HG03175 (cell line): ENCODE results near the gene ADAT1.

Experiments used
- ATAC-seq: cut with Tn5 transposase; IDR thresholded peaks from one replicate; pipeline ENCODE4 v1.9.1; 2021; ENCODE audit warnings: mild to moderate bottlenecking, moderate library complexity; ENCODE audit not compliant: unreplicated experiment

Gene ADAT1

GRCh38 chr16:75578725-75579124, 44.4 kb downstream of the ADAT1 start:
- no peak for ATAC-seq

- ATAC-seq, result no peak
Measured at GRCh38 chr16:75578212-75578611, 44.9 kb downstream of the ADAT1 start.

GRCh38 chr16:75576384-75576811, 46.7 kb downstream of the ADAT1 start:
- peak; percentile 58 for ATAC-seq

- ATAC-seq, result no peak
Measured at GRCh38 chr16:75575958-75576357, 47.1 kb downstream of the ADAT1 start.

- ATAC-seq, result no peak
Measured at GRCh38 chr16:75573955-75574354, 49.1 kb downstream of the ADAT1 start.

GRCh38 chr16:75572864-75573542, 50.1 kb downstream of the ADAT1 start:
- ATAC-seq, result no peak

GRCh38 chr16:75570396-75571065, 52.5 kb downstream of the ADAT1 start:
- no peak for ATAC-seq

- no peak for ATAC-seq
Measured at GRCh38 chr16:75567911-75568310, 55.2 kb downstream of the ADAT1 start.

- ATAC-seq, result peak; percentile 8
Measured at GRCh38 chr16:75566758-75567255, 56.3 kb downstream of the ADAT1 start.

GRCh38 chr16:75566040-75566757, 56.9 kb downstream of the ADAT1 start, which contains the start of gene GABARAPL2:
TSS of gene GABARAPL2 (plus strand) at chr16:75566379. CDS start at chr16:75566487, 108 bp downstream.
- peak; percentile 75 for ATAC-seq

- ATAC-seq, result peak; percentile 4
Measured at GRCh38 chr16:75565640-75566039, 57.4 kb downstream of the ADAT1 start.

- no peak for ATAC-seq
Measured at GRCh38 chr16:75559564-75560372, 63.3 kb downstream of the ADAT1 start.

GRCh38 chr16:75558846-75559401, 64.2 kb downstream of the ADAT1 start:
- ATAC-seq, result no peak

GRCh38 chr16:75556431-75556950, 66.6 kb downstream of the ADAT1 start:
- no peak for ATAC-seq

- ATAC-seq, result peak; percentile 94
Measured at GRCh38 chr16:75555707-75556430, 67.2 kb downstream of the ADAT1 start, which contains the start of gene TMEM231. TSS of gene TMEM231 (minus strand) at chr16:75556252. CDS start at chr16:75556209, 43 bp downstream.

GRCh38 chr16:75555213-75555706, 67.8 kb downstream of the ADAT1 start:
- ATAC-seq, result peak; percentile 33

- no peak for ATAC-seq
Measured at GRCh38 chr16:75552951-75553350, 70.1 kb downstream of the ADAT1 start.

GRCh38 chr16:75550211-75550662, 72.8 kb downstream of the ADAT1 start:
- ATAC-seq, result peak; percentile 85
